GM21717 (cell line): Measurements from ENCODE around the gene ANKRD40.
"Not testable (repeated sequence)": the region's sequence is repeated elsewhere in the genome, so short reads cannot be mapped to it uniquely, and the experiment has no call there.

ENCODE experiments used
- ATAC-seq: cut with Tn5 transposase; IDR thresholded peaks from one replicate; pipeline ENCODE4 v1.9.1; 2021; ENCODE audit warnings: mild to moderate bottlenecking, moderate library complexity; ENCODE audit not compliant: unreplicated experiment

The ANKRD40 gene

DNA sequence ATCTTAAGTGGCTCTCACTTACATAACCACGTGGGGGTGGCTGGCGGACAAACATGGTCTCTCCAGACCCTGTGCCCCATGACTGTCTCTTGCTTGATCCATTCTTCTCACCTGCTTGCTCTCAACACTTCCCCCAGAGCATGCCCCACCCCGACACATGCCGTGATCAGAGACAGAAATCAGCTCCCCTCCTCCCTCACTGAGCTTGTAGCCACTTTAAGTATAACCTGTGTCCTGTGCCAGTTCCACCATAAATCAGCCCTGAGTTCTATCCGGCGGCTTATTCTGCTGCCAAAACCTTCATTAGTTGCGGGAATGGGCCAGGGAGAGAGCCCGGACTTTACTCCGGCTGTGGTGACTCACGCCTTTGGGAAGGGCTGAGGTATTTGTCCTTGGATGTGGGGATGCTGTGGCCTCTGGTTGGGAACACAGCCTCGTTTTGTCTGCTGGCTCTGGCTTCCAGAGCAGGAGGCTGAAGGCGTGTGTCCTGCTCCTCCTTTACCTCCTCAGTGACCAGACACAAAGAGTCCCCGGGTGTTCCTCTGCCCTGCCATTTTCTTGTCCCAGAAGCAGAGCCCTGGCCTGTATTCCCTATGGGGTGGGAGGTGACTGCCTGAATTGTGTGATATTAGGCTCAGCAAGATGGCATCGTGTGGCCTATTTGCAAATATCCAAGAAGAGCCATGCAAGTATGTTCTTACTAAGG, 21.1 kb downstream of the ANKRD40 start:
- no peak for ATAC-seq

DNA sequence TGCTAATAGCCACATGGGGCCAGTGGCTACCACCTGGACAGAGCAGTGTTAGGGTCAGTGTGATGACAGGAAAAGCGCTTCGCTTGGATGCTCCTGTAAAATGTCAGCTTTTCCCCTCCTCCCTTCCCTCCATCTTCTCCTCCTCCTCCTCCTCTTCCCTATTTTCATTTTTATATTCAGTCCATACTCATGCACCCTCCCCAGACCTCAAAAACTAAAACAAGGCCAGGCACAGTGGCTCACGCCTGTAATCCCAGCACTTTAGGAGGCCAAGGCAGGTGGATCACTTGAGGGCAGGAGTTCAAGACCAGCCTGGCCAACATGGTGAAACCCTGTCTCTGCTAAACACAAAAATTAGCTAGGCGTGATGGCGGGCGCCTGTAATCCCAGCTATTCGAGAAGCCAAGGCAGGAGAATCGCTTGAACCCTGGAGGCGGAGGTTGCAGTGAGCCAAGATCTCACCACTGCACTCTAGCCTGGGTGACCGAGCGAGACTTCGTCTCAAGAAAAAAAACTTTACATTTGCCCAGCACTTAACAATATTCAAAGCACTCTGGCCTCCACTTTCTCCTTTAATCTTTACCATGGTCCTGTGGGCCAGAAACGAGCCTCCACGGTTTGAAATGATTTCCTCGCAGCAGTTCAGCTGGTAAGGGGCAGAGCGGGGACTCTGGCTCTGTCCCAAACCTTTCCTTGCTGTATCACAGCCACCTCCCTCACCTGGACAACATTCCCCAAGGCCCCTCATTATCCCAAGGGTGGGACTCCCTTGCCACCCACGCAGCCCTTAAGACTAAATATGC, 21.8 kb downstream of the ANKRD40 start:
- ATAC-seq, result no peak

DNA sequence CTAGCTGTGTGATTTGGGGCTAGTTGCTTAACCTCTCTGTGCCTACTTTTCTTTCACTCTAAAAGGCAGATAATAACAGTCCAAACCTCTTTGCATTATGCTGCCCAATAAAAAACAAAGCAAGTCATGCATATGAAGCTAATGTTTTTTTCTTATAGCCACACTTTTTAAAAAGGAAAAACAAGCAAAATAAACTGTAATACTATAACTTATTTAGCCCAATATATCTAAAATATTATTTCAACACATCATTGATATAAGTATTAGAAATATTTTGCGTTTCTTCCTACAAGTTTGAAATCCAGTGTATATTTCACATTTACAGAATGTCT, 22.4 kb downstream of the ANKRD40 start:
- no peak for ATAC-seq

- no peak for ATAC-seq
These were observed 22.9 kb downstream of the ANKRD40 start for GRCh38 chr17:50684612-50685333.

- no peak for ATAC-seq
These were observed 23.5 kb downstream of the ANKRD40 start for GRCh38 chr17:50684288-50684611.

DNA sequence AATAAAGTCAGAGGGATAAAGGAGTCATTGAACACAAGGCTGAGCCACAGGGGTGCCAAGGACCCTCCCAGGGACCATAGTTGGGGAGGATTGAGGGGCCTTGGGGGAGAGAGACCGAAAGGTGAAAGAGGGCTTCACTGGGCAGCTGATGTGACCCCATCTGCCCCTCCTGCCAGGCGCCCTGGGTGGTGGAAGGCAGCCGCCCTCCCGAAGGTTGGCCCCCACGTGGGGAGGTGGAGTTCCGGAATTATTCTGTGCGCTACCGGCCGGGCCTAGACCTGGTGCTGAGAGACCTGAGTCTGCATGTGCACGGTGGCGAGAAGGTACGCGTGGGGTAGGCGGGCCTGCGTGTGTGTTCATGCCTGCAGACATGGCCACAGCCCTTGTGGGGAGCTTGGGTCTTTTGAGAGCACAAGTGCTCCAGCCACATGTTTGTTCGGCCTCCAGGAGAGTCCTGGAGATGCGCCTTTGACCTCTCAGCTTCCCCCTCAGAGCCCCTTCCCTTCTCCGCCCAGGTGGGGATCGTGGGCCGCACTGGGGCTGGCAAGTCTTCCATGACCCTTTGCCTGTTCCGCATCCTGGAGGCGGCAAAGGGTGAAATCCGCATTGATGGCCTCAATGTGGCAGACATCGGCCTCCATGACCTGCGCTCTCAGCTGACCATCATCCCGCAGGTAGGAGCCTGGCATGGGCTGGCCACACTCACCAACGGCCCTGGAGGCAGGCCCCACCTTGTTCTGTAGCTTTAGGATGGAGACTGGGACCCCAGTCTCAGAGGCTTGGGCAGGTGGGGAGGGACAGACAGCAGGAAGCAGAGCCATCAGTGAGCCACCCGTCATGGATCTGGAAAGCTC, 24.1 kb downstream of the ANKRD40 start:
- ATAC-seq, result no peak

DNA sequence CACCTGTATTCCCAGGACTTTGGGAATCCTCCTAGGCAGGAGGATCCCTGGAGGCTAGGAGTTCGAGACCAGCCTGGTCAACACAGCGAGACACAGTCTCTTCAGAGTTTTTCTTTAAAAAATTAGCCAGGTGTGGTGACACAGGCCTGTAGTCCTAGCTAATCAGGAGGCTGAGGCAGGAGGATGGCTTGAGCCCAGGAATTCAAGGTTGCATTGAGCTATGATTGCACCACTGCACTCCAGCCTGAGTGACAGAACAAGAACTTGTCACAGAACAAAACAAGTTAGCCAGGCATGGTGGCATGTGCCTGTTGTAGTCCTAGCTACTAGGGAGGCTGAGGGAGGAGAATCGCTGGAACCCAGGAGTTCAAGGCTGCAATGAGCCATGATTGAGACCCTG, 24.8 kb downstream of the ANKRD40 start:
- ATAC-seq, result no peak

GRCh38 chr17:50682441-50682840, 25.3 kb downstream of the ANKRD40 start:
- ATAC-seq, result no peak

DNA sequence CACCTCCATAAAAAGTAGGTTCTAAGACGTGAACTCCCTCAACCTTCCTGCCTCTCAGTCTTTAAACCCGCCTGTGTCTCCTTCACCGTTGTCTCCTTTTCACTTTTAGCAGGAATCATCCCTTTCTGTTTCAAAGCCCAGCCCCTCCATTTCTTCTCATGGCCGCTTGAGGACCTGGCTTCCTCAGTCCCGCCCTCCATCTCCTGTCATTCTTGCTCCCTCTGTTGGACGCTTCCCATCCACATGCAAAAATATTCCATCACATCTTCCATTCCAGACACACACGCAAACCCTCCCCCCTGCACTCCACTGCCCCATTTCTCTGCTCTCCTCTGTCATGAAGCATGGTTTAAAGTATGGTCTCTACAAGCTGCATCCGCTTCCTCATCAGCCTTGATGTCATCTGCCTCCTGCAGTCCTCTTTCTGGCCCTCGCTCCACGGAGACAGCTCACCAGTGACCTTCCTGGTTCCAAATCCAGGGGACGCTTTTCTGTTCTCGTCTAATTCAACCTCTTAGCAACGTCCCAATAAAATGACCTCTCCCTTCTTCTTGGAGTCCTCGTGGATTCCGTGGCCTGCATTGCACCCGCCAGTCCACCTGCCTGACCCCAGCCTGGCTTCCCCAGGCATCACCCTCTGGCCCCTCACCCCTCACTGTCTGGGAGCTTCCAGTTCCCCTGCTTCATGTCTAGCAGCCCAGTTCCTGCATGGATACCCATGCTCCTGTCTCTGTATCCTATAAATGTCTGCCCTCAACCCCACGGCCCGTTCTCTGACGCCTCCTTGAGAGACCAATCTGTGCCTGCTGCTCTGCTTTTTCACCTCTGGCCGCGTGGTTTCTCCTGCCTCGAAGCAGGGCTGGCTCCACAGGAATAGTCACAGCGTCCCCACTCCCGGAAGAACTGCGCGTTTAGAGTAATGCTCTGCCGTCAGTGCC, 26.2 kb downstream of the ANKRD40 start:
- no peak for ATAC-seq

DNA sequence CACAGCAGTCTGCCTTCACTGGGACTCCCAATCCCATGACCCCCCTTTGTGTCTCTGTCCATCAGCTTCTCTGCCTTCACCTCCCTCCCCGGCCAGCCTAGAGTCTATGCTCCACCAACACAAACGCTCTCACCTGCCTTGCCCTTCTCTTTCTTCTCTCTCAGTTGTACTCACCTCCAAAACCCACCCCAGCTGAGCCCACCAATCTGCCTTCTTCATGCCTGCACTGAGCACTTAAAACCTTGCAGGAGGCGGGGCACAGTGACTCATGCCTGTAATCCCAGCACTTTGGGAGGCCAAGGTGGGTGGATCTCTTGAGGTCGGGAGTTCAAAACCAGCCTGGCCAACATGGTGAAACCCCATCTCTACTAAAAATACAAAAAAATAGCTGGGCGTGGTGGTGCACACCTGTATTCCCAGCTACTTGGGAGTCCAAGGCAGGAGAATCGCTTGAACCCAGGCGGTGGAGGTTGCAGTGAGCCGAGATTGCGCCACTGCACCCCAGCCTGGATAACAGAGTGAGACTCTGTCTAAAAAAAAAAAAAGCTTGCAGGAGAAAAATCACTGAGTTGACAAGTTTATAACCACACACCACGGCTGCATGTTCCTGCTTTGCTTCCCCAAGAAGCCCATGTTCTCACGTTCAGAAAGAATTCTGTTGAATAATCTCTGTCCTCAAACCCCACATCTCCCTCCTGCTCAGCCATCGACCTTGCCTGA, 27.0 kb downstream of the ANKRD40 start:
- not testable (repeated sequence) for ATAC-seq

DNA sequence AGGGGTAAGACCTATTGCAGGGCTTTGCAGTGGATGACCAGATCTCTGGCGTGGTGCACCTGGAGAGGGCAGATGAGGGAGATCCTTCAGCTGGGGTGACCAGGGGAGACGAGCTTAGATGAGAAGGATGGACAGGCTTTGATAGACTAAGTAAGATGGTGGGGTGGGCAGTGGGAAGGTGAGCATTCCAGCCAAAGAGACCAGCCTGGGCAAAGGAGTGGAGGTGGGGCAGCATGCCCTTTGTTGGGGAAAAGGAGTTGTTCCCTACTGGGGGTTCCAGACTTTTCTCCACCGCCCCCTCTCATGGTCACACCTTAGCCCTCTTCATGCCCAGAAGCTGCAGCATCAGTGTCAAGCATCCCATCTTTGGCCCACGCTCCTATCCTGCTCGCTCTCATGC, 27.6 kb downstream of the ANKRD40 start:
- ATAC-seq, result no peak

DNA sequence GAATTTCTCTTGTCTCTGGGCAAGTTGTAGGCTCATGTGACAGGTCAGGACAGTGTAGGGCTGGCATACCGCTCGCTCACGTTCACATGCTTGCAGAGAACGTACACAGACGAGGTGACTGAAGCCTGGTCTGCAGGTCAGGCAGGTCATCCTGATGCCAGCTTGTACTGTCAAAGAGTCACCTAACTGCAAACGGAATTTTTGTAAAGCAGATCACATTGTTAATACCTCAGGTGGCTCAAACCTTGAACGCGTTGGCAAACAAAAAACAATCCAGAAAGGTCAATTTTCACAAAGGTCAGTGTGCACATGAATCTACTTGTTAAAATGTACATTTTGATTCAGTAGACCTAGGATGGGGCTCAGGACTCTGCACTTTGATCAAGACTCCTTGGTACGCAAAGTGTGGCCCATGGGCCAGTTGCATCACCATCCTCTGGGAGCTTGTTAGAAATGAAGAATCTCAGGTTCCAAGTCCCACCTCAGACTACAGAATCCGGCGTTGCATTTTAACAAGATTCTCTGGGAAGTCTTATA, 28.6 kb downstream of the ANKRD40 start:
- no peak for ATAC-seq

GRCh38 chr17:50677851-50678375, 29.8 kb downstream of the ANKRD40 start:
- ATAC-seq, result no peak

- ATAC-seq, result no peak
These were observed 31.4 kb downstream of the ANKRD40 start for GRCh38 chr17:50676065-50676975.

GRCh38 chr17:50675627-50676026, 32.1 kb downstream of the ANKRD40 start:
- ATAC-seq, result no peak

DNA sequence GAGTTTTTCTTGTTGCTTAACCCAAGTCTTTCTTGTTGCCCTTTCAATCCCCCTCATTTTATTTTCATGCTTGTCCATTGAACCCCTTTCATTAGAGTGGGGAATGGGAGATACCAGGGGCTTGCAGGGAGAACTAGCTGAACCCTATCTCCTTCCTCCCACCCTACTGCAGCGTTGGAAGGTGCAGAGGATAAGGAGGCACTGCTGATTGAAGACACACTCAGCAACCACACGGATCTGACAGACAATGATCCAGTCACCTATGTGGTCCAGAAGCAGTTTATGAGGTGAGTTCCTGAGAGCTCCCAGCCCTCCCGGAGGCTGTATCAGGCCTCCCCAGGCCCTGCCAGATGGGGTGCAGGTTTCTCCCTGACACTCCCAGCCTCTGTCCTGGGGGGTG, 32.5 kb downstream of the ANKRD40 start:
- ATAC-seq, result no peak

DNA sequence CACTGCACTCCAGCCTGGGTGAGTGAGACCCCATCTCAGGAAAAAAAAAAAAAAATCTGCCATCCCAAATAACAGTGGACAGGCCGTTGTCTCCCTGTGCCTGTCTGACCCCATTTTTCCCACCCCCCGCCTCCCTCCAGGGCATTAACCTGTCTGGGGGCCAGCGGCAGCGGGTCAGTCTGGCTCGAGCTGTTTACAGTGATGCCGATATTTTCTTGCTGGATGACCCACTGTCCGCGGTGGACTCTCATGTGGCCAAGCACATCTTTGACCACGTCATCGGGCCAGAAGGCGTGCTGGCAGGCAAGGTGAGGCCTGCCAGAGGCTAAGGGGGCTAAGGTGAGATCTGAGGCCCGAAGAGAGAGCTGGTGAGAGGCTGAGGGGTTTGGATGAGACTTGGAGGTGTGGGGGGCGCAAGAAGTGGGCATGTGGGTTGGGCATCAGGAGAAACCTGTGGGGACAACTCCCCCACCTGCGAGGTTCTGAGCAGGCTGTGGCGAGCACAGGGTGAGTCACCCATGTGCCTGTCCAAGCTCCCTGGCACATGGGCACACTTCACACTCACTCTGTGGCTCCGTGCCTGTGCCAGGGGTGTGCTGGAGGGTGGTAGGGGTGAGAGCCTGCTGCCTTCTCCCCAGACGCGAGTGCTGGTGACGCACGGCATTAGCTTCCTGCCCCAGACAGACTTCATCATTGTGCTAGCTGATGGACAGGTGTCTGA, 34.7 kb downstream of the ANKRD40 start:
- no peak for ATAC-seq
